ENCODE measurements around the gene DNAJC6. TPM values are rescaled to one million over a fixed set of nuclear protein-coding genes. Genes with fewer than 3 reads are reported as not detected.

DNAJC6 gene
- 4.1 and 10.4 TPM in 2 replicates for total RNA-seq (ENCODE audit: low replicate concordance)
- long read RNA-seq, partial matches to known transcripts = 7 of 9 reads
- long read RNA-seq, other reads (novel, unspliced or antisense) = 2 of 9 reads

DNA sequence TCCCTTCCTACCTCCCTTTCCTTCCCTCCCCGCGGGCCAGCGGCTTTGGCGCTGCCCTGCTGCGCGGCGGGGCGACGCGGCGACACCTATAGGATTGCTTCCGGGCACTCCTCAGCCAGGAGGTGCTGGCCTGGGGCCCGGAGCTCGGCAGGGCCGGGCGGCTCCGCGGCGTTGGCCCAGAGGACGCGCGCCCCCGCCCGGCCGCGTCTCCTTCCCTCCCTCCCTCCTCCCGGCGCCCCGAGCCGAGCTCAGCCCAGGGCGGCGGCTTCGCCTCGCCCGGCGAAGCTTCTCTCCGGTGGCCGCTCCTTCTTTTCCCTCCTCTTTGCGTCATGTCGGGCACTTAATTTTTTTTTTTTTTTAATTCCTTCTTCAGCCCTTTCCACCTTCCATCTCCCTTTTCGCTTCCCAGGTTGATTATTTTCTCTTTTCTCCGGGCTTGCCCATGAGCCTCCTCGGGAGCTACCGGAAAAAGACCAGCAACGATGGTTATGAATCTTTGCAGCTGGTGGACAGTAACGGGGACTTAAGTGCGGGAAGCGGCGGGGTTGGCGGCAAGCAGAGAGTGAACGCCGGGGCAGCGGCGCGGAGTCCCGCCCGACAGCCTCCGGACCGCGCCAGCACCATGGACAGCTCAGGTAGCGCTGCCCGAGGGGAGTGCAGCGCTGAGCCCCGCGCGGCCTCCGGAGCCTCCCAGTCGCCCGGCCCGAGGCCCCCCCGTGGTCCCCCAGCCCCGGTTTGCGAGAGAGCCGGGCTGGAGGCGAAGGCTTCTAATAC, at the start of gene DNAJC6:
DNAJC6 (plus strand) TSS at position 240 of the 774 bp plus-strand sequence; CDS start at position 443, 203 bp downstream.
- Mint-ChIP-seq H3K36me3 (no peaks in the 10 kb centered on the region), H3K4me3 (peak within 1 kb of the TSS; percentile 93), H3K27ac (peak within 1 kb of the TSS; percentile 82), H3K9me3 (no peaks in the 10 kb centered on the region), H3K4me1 (ENCODE audit: unreplicated experiment) (peaks cover 11% of the 10 kb centered on the region), H3K27me3 (peaks cover 48% of the 10 kb centered on the region)
- TF ChIP-seq, protein P1, sequence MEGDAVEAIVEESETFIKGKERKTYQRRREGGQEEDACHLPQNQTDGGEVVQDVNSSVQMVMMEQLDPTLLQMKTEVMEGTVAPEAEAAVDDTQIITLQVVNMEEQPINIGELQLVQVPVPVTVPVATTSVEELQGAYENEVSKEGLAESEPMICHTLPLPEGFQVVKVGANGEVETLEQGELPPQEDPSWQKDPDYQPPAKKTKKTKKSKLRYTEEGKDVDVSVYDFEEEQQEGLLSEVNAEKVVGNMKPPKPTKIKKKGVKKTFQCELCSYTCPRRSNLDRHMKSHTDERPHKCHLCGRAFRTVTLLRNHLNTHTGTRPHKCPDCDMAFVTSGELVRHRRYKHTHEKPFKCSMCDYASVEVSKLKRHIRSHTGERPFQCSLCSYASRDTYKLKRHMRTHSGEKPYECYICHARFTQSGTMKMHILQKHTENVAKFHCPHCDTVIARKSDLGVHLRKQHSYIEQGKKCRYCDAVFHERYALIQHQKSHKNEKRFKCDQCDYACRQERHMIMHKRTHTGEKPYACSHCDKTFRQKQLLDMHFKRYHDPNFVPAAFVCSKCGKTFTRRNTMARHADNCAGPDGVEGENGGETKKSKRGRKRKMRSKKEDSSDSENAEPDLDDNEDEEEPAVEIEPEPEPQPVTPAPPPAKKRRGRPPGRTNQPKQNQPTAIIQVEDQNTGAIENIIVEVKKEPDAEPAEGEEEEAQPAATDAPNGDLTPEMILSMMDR (conservative IDR thresholded peaks at IDR 0.05) = no peak
- peak; percentile 88 for DNase-seq (ENCODE audit: extremely low spot score, unreplicated experiment)

DNA sequence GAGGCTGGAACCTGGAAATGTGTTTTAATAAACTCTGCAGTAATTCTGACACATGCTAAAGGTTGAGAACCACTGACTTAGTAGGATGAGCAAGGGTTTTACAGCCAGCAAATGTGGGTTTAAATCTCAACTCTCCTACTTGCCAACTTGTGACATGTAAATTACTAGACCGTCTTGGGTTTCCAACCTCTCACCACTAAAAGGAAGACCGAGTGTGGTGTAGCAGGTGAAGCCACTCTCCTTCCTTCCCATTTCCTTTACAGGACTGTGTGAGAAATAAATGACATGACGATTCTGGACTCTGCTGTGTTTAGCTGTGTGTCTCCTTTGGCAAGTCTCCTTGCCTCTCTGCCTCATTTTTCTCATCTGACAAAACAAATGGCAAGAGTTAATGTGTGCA, 49.5 kb upstream of the DNAJC6 start:
- Mint-ChIP-seq H3K27me3 (peaks cover 37% of the 10 kb centered on the region), H3K4me3 (no peak overlapping the region), H3K27ac (no peak overlapping the region), H3K36me3 (no peaks in the 10 kb centered on the region), H3K4me1 (ENCODE audit: unreplicated experiment) (peaks cover 16% of the 10 kb centered on the region), H3K9me3 (no peaks in the 10 kb centered on the region)
- TF ChIP-seq, protein P1 (conservative IDR thresholded peaks at IDR 0.05) = no peak
- no peak for DNase-seq (ENCODE audit: extremely low spot score, unreplicated experiment)

DNA sequence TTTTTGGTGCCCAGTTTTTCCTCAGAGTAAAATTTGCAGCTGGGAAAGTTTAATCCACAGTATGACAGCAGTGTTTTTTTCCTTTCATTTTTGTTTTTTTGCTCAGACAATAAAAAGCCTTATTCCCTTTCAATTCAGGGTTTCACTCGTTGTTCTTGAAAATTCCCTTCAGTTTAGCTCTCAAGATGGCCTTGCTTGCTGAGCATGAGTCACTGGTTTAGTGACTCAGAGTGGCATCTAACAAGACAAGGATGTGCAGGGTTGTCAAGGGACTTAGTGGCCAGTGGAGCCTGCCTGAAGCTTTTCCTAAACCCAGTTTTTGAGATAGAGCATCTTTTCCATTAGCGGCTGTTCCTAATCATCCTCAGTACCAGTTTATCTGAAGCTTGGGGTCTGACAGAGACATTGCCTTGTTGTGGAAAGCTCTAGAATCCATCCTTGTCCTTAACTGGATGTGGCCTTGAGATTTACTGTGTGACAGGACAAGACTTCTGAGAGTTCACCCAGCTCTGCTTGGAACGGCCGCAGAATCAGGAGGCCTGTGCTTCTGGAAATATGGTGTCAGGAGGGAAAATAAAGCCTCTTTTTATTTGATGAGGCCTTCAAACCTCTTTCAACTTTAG, 48.4 kb upstream of the DNAJC6 start:
- H3K27ac Mint-ChIP-seq = no peak overlapping the region
- H3K27me3 Mint-ChIP-seq = peaks cover 34% of the 10 kb centered on the region
- H3K4me1 Mint-ChIP-seq (ENCODE audit: unreplicated experiment) = peaks cover 6% of the 10 kb centered on the region
- H3K9me3 Mint-ChIP-seq = no peaks in the 10 kb centered on the region
- TF ChIP-seq, protein P1 (conservative IDR thresholded peaks at IDR 0.05) = no peak
- H3K4me3 Mint-ChIP-seq = no peak overlapping the region
- H3K36me3 Mint-ChIP-seq = no peaks in the 10 kb centered on the region
- no peak for DNase-seq (ENCODE audit: extremely low spot score, unreplicated experiment)

DNA sequence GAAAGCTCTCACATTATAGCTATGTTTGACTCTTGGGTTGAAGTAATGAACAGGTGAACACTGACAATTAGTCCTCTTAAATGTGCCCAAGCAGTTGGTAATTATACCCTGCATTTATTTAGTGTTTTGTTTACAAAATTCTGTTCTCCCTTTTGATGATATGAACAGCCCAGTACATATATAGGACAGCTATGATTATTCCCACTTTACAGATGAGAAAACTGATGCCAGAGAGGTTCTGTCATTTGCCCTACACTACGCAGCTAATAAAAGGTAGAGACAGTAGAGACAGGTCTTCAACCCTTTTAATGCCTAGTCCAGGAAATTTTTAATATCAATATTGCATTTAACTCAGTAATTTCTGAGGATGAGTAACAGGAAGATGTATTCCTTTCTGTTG, 46.1 kb upstream of the DNAJC6 start:
- Mint-ChIP-seq H3K27me3 (peaks cover 42% of the 10 kb centered on the region), H3K4me1 (ENCODE audit: unreplicated experiment) (peaks cover 10% of the 10 kb centered on the region), H3K27ac (no peak overlapping the region), H3K9me3 (no peaks in the 10 kb centered on the region), H3K4me3 (no peak overlapping the region), H3K36me3 (no peaks in the 10 kb centered on the region)
- TF ChIP-seq, protein P1 (conservative IDR thresholded peaks at IDR 0.05) = no peak
- no peak for DNase-seq (ENCODE audit: extremely low spot score, unreplicated experiment)

DNA sequence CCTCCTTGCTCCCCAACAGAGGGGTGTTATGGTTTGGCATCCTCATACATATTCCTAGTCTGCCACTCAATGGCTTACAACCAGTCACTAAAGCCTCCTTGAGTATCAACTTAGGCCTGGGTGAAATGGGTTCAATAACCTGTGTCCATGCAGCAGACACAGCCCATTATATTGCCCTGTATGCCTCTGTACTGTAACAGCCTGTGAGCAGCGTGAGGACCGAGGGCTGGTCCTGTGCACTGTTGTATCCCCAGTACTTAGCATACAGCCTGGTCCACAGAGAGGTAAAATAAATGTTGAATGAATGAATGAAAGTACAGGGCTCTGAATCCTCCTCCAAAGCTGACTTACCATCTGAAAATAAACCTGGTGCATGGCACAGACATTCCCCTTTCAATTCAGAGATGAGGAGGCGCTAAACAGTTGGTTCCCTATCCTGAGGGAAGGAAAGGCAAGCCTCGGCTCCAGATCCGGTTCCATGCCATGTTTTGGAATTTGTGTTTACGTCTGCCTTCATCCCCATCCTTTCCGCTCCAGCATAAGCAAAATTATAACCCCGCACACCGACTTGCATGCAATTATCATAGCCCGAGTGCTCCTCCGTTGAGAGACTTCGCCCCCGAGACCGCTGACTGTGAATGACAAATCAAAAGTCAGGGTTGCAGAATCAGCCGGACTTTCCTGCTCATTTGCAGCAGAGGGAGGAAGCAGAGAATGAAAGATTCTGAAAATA, 45.0 kb upstream of the DNAJC6 start:
- H3K9me3 Mint-ChIP-seq = no peaks in the 10 kb centered on the region
- H3K4me1 Mint-ChIP-seq (ENCODE audit: unreplicated experiment) = peaks cover 10% of the 10 kb centered on the region
- no peak for DNase-seq (ENCODE audit: extremely low spot score, unreplicated experiment)
- peaks cover 42% of the 10 kb centered on the region for H3K27me3 Mint-ChIP-seq
- H3K4me3 Mint-ChIP-seq = peak overlapping the region; percentile 90
- H3K27ac Mint-ChIP-seq = peak overlapping the region; percentile 29
- H3K36me3 Mint-ChIP-seq = no peaks in the 10 kb centered on the region
- TF ChIP-seq, protein P1 (conservative IDR thresholded peaks at IDR 0.05) = no peak
